Body of pancreas (tissue), 4 donors: Measurements from ENCODE around the gene IFIT5.

Source experiments
- POLR2A ChIP-seq, 3 donors: fragments of 450-650 bp; IDR thresholded peaks; one replicate each; pipeline ENCODE4 v1.6.1; 2016; ENCODE audit warnings: antibody characterized with exemption in 3 of 3, mild to moderate bottlenecking in 2 of 3
- TF ChIP-seq, protein P1 (sequence below), 7 experiments: fragments of 450-650 bp in 4 of 7; fragments of 200-600 bp in 3 of 7; sonication (generic) in 3 of 7; IDR thresholded peaks; one replicate each; pipeline ENCODE4 v1.5.1; 2016 to 2019; ENCODE audit warnings: antibody characterized with exemption in 7 of 7

DNA sequence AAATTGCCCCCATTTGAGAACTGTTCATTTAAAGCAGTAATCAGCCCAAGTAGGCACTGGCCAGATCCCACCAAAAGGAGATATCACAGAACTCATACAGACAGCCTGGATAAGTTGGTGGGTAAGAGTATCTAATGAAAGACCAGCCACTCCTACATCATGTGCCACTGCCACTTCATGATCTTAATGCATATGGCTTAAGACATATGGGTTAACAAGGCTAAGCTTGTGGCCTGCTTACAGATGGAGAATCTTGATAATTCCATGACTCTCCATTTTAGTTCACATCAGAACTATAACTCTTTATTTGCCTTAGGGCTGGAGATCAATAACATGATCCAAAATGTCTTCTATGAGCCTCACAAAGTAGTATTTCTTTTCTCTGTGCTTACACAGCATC, 43.3 kb upstream of the IFIT5 start:
- TF ChIP-seq, protein P1, sequence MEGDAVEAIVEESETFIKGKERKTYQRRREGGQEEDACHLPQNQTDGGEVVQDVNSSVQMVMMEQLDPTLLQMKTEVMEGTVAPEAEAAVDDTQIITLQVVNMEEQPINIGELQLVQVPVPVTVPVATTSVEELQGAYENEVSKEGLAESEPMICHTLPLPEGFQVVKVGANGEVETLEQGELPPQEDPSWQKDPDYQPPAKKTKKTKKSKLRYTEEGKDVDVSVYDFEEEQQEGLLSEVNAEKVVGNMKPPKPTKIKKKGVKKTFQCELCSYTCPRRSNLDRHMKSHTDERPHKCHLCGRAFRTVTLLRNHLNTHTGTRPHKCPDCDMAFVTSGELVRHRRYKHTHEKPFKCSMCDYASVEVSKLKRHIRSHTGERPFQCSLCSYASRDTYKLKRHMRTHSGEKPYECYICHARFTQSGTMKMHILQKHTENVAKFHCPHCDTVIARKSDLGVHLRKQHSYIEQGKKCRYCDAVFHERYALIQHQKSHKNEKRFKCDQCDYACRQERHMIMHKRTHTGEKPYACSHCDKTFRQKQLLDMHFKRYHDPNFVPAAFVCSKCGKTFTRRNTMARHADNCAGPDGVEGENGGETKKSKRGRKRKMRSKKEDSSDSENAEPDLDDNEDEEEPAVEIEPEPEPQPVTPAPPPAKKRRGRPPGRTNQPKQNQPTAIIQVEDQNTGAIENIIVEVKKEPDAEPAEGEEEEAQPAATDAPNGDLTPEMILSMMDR (IDR thresholded peaks at IDR 0.05): no peak
- no peak for TF ChIP-seq POLR2A (IDR thresholded peaks at IDR 0.05)
